Tracheal epithelial cell (primary cell): Measurements from ENCODE around the gene HYDIN. TPM values are rescaled to one million over a fixed set of nuclear protein-coding genes. Genes with fewer than 3 reads are reported as not detected.

Experiments
- total RNA-seq: library from RNA; depleted of rRNA; stranded (reverse); fragments of >200 nt; gene quantifications from 2 replicates; pipeline ENCODE4 v1.2.1, GENCODE V29; 2014

Gene HYDIN
- total RNA-seq: 0.43 and 1.4 TPM in 2 replicates

DNA sequence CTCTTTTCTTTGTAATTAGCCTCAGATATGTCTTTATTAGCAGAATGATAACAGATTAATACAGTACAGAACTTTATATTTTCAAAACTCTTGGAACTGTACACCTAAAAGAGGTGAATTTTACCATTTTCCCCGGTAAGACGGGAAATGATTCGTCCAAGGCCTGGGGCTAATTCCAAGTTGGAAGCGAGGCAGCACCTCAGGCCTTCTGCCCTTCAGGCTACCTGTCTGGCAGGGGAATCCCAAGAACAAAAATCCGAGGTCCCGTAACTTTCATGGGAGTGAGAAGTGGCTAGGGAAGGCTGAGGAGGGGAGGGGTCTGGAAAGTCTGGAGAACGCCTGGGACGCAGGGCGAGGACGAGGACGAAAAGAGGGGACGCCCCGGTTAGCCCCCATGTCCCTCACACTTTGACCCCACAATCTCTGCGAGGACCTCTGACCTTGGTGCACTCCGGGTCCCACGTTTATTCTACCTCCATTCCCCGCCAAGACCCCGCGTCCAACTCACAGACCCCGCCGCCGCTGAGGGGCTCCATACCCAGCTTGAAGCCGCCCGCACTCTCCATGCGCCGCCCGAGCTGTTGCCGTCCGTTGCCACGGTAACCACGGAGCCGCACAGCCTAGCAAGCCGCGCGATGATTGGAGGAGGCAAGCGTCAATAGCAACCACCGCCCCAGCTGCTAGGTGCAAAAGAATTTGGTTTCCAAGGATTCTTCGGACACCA, at the start of gene HYDIN:
Gene HYDIN (minus strand): TSS at position 601 of the 724 bp plus-strand sequence. CDS start 43,827 bp downstream, outside the sequence.

DNA sequence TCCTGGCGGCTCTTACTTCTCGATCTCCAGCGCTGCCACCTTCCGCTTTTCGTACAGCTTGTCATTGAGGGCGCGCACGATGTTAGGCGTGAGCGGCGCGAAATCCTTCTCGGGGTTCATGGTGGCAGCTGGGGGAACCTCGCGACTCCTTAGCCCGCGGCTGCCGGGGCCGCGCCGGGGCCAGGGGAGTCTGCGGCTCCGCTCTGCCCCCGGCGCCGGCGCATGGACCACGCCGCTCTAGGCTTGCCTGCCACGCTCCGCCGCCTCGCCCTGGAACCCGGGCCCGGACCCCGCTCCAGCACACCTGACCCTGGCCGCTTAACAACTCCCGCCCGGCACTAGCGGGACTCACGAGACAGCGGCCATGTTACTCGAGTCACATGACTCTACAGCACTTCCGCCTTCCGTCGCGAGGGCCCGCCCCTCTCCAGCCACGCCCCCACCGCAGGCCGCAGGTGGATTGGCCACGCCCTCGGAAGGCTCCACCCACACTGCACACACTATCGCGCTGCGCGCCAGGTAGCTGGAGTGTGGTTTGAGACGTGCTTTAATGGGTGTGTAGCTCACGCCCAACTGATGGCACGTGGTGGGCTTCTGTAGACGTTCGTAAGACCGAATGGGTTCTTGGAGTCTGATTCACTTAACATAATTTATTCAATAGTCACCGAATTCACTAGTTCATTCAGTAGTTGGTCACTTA, 429.6 kb downstream of the HYDIN start, which contains the start of gene VAC14:
Gene VAC14 (minus strand): TSS at position 378 of the 700 bp plus-strand sequence. CDS start 258 bp downstream, at position 120.

Other genes starting within 250 kb of the HYDIN start
- 35.8 and 42.9 TPM in 2 replicates for gene CMTR2, start 58.7 kb upstream of the HYDIN start, total RNA-seq
- 0.48 and 2.1 TPM in 2 replicates for gene CALB2, start 128.0 kb upstream of the HYDIN start, total RNA-seq
- gene TLE7, start 211.3 kb upstream of the HYDIN start, total RNA-seq: not detected in 2 replicates
- gene ZNF23, start 231.5 kb upstream of the HYDIN start, total RNA-seq: 6.0 and 7.5 TPM in 2 replicates